HG02759 (cell line): ENCODE results near the gene PON3.

Source experiments
- ATAC-seq: cut with Tn5 transposase; IDR thresholded peaks from one replicate; pipeline ENCODE4 v1.9.1; 2021; ENCODE audit warnings: mild to moderate bottlenecking, moderate library complexity; ENCODE audit not compliant: unreplicated experiment

The PON3 gene

GRCh38 chr7:95309951-95310350 lies 86.2 kb downstream of the PON3 start:
- ATAC-seq: no peak
